IgD-negative memory B cell (primary cell): ENCODE data around the gene ESM1. TPM values are rescaled to one million over a fixed set of nuclear protein-coding genes. Genes with fewer than 3 reads are reported as not detected.

Source experiments
- H3K27ac Mint-ChIP-seq, 3 donors: one replicate each; pipeline ENCODE4 v1.8.0; 2020 to 2022; ENCODE audit warnings: mild to moderate bottlenecking in 3 of 3, mixed read lengths in 3 of 3, moderate library complexity in 1 of 3
- H3K27me3 Mint-ChIP-seq: one replicate; pipeline ENCODE4 v1.8.0; 2021; ENCODE audit warnings: mixed read lengths
- H3K36me3 Mint-ChIP-seq: one replicate; pipeline ENCODE4 v1.8.0; 2020; ENCODE audit warnings: mild to moderate bottlenecking, mixed read lengths
- H3K4me1 Mint-ChIP-seq, 3 donors: one replicate each; pipeline ENCODE4 v1.8.0; 2020 to 2022; ENCODE audit warnings: mixed read lengths in 3 of 3, mild to moderate bottlenecking in 1 of 3
- H3K4me3 Mint-ChIP-seq, 4 donors: one replicate each; pipeline ENCODE4 v1.8.0; 2020 to 2022; ENCODE audit warnings: mild to moderate bottlenecking in 4 of 4, mixed read lengths in 4 of 4, moderate library complexity in 3 of 4
- H3K9me3 Mint-ChIP-seq, 3 donors: one replicate each; pipeline ENCODE4 v1.8.0; 2020 to 2021; ENCODE audit warnings: mixed read lengths in 3 of 3, mild to moderate bottlenecking in 1 of 3
- polyA plus RNA-seq: library from polyadenylated mRNA; unstranded; fragments of 300-500 nt; fragmentation: Illumina TruSeq; gene quantifications from one replicate; pipeline ENCODE4 v1.2.3, GENCODE V29; 2021

ESM1 gene
- polyA plus RNA-seq, 1 donor from 2014 or later: 0.10 TPM

DNA sequence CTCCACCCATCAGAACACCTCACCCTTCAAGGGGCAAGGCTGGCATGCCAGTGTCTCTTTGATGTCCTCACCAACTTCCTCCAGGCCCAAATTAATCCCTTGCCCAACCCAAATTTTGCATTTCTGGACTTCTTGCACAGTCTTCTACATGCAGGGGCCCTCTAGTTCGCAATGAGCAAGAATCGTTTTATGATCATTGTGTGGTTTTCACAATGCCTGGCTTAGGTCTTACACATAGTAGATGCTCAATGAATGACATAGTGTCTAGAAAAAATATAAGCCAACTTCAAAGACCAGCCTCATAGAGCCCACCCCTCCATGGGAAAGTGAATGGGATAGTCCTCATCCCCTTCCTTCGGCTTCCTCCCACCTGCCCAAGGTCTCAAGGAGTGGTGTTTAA, 9.8 kb upstream of the ESM1 start:
- Mint-ChIP-seq H3K4me3 (no peak overlapping the region), H3K27ac (no peak overlapping the region)

DNA sequence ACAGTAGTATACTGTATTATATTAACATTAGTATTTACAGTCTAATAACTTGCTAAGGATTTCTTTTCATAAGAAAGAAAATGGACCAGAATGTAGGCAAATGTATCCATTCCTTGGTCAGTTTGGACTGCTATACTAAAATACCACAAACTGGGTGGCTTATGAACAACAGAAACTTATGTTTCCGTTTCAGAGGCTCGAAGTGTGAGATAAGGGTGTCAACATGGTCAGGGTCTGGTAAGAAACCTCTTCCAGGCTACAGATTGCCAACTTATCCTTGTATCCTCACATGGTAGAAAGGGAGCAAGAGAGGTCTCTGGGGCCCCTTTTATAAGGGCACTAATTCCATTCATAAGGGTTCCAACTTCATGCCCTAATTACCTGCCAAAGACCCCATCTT, 9.2 kb upstream of the ESM1 start:
- H3K4me3 Mint-ChIP-seq: no peak overlapping the region
- H3K4me1 Mint-ChIP-seq: no peaks in the 10 kb centered on the region
- H3K9me3 Mint-ChIP-seq: no peaks in the 10 kb centered on the region
- no peak overlapping the region for H3K27ac Mint-ChIP-seq
- H3K36me3 Mint-ChIP-seq: no peaks in the 10 kb centered on the region
- peaks cover 14% of the 10 kb centered on the region for H3K27me3 Mint-ChIP-seq

More for the DNA sequence above, 9.8 kb upstream of the ESM1 start:
- H3K4me1 Mint-ChIP-seq: no peaks in the 10 kb centered on the region
- H3K9me3 Mint-ChIP-seq: no peaks in the 10 kb centered on the region
- no peaks in the 10 kb centered on the region for H3K36me3 Mint-ChIP-seq
- H3K27me3 Mint-ChIP-seq: peaks cover 16% of the 10 kb centered on the region

DNA sequence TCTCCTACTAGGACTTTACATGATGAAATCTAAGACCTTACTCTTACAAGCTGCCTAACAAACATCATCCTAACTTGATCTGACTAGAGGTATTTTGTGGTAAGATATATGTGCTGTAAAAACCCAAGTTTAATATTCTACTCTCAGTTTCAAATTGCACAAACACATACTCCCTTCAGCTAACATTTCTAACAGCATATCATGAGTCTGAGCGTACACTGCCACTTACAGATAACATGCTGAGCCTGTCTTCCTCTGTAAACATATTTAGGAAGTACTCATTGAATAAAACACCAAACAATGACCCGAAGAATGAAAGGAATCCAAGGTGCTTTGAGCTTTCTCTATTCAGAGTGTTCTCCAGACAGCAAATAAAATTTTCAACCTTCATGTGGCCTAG, 7.9 kb upstream of the ESM1 start:
- peaks cover 9% of the 10 kb centered on the region for H3K27me3 Mint-ChIP-seq
- no peaks in the 10 kb centered on the region for H3K9me3 Mint-ChIP-seq
- no peak overlapping the region for H3K4me3 Mint-ChIP-seq
- no peaks in the 10 kb centered on the region for H3K4me1 Mint-ChIP-seq
- H3K27ac Mint-ChIP-seq: no peak overlapping the region
- no peaks in the 10 kb centered on the region for H3K36me3 Mint-ChIP-seq

DNA sequence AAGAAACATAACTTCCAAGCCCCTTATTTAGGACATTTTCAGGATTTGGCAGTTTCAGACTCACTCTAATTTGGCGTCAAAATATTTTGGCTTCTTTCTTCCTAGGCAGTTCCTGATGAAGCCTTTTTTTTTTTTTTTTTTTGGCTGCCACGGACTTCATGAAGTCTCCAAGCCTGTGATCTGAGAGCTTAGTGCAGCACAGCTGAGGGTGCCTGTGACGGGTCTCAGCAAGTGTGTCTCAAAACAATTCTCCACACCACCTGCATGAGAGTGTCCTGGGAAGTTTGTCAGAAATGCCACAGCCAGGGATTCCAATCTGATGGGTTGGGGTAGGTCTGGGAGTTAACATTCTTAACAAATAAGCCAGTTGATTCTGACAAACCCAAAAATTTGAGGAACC, 6.0 kb upstream of the ESM1 start:
- Mint-ChIP-seq H3K36me3 (peaks cover 2% of the 10 kb centered on the region), H3K4me3 (no peak overlapping the region), H3K27ac (no peak overlapping the region), H3K9me3 (no peaks in the 10 kb centered on the region), H3K4me1 (no peaks in the 10 kb centered on the region), H3K27me3 (peaks cover 9% of the 10 kb centered on the region)

DNA sequence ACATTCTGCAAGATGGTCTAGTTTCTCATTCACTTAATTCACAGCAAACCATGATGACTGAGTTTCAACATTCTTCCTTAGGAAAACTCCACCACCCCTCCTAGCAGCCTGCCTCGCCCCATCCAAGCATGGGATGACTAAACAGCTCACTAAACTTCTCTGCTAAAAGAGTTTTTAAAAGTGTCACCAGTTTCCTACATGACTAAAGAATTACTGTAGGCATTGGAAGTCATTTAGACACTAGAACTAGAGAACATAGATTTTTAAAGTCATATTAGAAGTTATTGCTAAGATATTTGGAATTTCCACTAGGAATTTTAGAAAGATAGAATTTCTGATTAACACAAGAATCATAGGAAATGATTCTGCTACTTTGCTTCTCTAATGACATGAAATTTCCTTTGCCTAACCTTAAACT, 5.5 kb upstream of the ESM1 start:
- Mint-ChIP-seq H3K4me1 (no peaks in the 10 kb centered on the region), H3K27ac (no peak overlapping the region), H3K36me3 (peaks cover 2% of the 10 kb centered on the region), H3K4me3 (no peak overlapping the region), H3K27me3 (peaks cover 11% of the 10 kb centered on the region), H3K9me3 (no peaks in the 10 kb centered on the region)

DNA sequence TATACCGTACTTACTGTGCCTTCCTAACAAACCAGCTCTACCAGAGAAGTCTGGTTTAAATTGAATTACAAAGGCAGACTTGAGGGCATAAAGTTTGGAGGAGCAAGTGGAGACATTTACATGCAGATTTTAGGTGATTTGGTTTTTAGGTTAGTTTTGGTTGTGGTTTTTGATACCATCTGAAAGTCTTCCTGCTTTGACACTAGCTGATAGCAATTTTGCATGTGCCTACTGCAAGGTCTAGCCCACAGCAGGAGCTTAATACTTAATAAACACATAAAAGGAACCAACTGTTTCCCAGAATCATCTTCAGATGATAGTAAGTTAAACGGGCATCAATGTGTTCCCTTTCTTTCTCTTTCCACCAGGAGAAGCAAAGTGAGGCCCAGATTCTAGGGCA, 3.4 kb upstream of the ESM1 start:
- Mint-ChIP-seq H3K27ac (no peak overlapping the region), H3K4me1 (no peaks in the 10 kb centered on the region), H3K27me3 (peaks cover 14% of the 10 kb centered on the region), H3K36me3 (peaks cover 2% of the 10 kb centered on the region), H3K9me3 (no peaks in the 10 kb centered on the region), H3K4me3 (no peak overlapping the region)

DNA sequence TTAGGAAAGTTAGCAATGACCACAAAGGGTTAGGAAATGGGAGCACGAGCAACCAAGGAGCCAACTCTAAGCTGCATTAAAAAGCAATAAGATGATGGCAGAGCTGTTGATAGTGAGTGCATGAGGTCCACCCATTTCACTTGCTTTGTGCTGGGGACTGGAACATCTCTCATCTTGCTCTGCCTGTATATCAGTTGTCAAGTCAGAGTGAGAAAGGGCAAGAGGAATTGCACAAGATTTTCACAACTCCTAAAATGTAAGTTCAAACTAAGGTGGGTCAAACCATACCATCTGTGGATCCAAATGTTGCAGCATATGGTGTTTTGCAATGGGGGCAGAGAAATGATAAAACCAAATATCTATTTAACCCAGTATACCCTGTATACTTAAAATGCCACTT, 2.8 kb upstream of the ESM1 start:
- H3K4me1 Mint-ChIP-seq: no peaks in the 10 kb centered on the region

DNA sequence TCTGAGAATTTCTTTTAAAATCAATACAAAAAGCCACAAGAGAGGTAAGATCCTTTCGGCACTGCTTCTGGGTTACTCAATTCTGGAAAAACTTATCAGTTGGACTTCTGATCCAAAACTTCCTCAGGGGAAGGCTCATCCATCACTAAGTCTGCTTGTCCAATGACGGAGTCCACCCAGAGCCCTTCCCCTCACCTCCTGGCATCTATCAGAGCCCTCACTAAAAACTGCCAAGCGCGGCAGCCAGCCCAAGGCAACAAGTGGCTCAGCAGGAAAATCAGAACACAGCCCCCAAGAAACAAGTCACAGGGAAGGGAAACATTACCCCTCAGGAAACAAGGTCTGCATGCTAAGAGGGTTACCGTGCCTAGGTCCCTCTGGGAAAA, 869 bp upstream of the ESM1 start:
- H3K27me3 Mint-ChIP-seq: peaks cover 12% of the 10 kb centered on the region
- no peak overlapping the region for H3K27ac Mint-ChIP-seq
- no peak overlapping the region for H3K4me3 Mint-ChIP-seq
- H3K36me3 Mint-ChIP-seq: peaks cover 2% of the 10 kb centered on the region
- H3K9me3 Mint-ChIP-seq: no peaks in the 10 kb centered on the region
- no peaks in the 10 kb centered on the region for H3K4me1 Mint-ChIP-seq

More for the DNA sequence above, 2.8 kb upstream of the ESM1 start:
- Mint-ChIP-seq H3K27me3 (peaks cover 13% of the 10 kb centered on the region), H3K27ac (no peak overlapping the region), H3K9me3 (no peaks in the 10 kb centered on the region), H3K36me3 (peaks cover 2% of the 10 kb centered on the region), H3K4me3 (no peak overlapping the region)

DNA sequence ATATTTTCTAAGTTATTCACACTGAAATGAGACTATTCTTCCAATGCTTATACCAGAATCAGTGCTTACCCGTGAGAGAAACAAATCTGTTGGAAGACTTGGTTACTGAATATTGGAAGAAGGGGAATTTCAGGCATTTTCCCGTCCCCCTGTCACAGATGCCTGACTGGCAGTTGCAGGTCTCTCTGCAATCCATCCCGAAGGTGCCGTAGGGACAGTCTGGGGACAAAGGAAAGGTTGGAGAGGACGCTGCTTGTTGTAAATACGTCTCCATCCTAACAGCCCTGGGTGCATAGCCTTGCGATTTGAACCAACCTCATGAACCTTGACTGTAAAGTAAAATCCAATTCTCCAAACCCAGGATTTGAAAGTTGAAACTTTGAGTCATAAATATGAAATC, 3.5 kb downstream of the ESM1 start:
- Mint-ChIP-seq H3K4me1 (no peaks in the 10 kb centered on the region), H3K27ac (no peak overlapping the region), H3K36me3 (no peaks in the 10 kb centered on the region), H3K4me3 (no peak overlapping the region), H3K27me3 (peaks cover 14% of the 10 kb centered on the region), H3K9me3 (no peaks in the 10 kb centered on the region)

DNA sequence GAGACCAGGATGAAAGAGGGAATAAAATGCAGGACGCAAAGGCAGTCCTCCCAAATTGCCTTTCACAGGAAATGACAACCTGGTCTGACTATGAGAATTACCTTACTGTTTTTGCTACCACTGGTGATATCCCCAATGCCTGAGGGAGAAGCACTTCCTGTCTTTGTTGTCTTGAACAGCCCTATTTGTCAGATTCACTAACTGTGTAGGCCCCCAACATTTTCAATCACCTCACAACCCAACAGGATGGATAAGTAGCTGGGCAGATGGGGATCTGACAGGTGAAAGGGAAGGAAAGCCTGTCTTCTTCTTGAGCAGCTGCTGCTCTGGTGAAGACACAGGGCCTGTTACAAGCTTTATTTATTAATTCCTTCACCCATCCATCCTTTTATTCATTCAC, 9.7 kb downstream of the ESM1 start:
- Mint-ChIP-seq H3K27me3 (peaks cover 2% of the 10 kb centered on the region), H3K27ac (no peak overlapping the region), H3K36me3 (no peaks in the 10 kb centered on the region), H3K4me3 (no peak overlapping the region), H3K9me3 (no peaks in the 10 kb centered on the region), H3K4me1 (no peaks in the 10 kb centered on the region)

DNA sequence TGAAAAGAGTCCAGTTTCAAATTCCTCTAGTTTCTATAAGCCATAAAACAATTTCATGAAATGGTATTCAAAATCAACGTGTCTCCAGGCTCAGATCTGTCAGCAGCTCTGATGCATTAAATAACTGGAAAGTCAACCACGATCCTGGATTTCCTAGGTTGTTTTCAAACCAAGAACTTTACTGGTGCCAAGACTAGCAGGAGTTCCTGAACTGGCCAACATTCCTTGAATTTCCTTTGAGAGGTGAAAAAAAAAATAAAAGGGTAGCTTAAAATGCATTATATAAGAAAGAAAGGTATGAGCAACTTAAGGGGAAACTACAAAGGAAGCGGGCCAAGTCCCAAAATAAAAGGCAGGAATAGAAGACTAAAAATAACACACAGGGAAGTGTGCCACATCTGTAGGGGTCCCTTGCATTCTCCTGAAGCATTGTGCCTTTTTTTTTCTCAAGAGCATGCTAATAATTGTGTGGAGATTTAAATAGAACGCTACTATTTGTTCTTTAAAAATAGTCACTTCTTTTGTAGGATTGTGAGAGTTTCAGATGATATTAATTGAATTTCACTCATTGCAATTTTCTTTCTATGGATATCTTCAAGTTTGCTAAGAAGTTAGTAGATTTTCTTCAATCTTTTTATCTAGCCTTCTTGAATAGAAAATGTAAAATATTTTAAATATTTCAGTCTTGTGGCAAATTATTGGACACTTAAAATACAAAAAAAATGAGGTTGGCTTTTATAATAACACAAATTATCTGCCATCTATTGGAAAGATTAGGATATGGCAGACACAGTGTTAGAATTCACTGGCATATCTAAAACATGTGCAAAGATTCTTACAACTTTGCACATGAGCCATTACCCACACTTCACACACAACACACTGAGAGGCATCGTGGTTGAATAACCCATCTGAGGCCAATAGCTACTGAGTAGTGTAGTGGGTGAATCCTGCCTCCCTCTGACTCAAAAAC, 15.3 kb downstream of the ESM1 start:
- Mint-ChIP-seq H3K4me1 (no peaks in the 10 kb centered on the region), H3K36me3 (peaks cover 2% of the 10 kb centered on the region), H3K4me3 (no peak overlapping the region), H3K27me3 (peaks cover 8% of the 10 kb centered on the region), H3K9me3 (no peaks in the 10 kb centered on the region), H3K27ac (no peak overlapping the region)

DNA sequence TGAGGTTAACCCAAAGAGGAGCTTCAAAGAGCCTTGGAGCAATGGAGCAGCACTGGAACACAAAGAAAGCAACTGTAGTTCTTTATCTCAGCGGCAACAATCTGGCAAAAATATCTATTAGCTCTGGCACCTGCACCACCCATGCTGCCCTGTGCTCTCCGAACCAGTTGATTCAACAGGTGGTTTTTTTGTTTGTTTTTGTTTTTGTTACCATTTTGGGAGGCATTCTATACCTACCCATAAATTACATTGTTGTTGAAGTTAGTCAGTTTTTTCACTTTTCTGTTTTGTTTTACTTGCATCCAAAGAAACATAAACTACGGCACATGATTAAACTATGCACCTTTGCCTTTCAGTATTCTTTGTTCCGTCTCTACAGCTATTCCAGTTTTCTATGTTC, 16.2 kb downstream of the ESM1 start:
- Mint-ChIP-seq H3K36me3 (peaks cover 2% of the 10 kb centered on the region), H3K27me3 (peaks cover 5% of the 10 kb centered on the region), H3K27ac (no peak overlapping the region), H3K4me1 (no peaks in the 10 kb centered on the region), H3K4me3 (no peak overlapping the region), H3K9me3 (no peaks in the 10 kb centered on the region)

DNA sequence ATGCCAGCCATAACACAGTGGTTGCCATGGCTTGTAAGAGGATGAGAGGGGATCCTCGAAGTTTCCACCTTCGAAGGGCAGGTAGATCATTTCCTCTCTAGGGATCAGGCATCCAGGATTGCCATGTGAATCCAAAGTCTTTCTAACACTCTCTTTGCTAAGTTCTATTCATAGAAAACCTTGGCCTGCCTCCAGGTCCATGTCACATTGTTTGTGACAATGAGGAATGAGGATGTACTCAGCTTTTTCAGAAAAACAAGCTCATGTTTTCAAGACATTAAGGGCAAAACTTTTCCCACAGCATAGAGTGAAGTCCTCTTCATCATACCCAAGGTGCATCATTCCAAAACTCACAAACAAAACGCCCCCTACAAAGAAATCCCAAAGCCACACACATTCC, 19.6 kb downstream of the ESM1 start:
- peaks cover 2% of the 10 kb centered on the region for H3K36me3 Mint-ChIP-seq
- H3K27me3 Mint-ChIP-seq: peaks cover 12% of the 10 kb centered on the region
- H3K9me3 Mint-ChIP-seq: no peaks in the 10 kb centered on the region
- H3K27ac Mint-ChIP-seq: no peak overlapping the region
- no peak overlapping the region for H3K4me3 Mint-ChIP-seq
- H3K4me1 Mint-ChIP-seq: no peaks in the 10 kb centered on the region

DNA sequence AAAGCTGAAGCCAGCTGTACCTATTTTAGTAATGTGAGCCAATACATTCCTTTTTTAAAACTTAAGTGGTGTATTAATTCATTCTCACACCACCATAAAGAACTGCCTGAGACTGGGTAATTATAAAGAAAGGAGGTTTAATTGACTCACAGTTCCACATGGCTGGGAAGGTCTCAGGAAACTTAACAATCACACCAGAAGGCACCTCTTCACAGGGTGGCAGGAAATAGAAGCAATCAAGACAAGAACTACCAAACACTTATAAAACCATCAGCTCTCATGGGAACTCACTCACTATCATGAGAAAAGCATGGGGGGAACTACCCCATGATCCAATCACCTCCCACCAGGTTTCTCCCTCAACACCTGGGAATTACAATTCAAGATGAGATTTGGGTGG, 21.0 kb downstream of the ESM1 start:
- H3K27ac Mint-ChIP-seq: no peak overlapping the region
- no peaks in the 10 kb centered on the region for H3K4me1 Mint-ChIP-seq
- H3K9me3 Mint-ChIP-seq: no peaks in the 10 kb centered on the region
- peaks cover 16% of the 10 kb centered on the region for H3K27me3 Mint-ChIP-seq
- no peak overlapping the region for H3K4me3 Mint-ChIP-seq
- H3K36me3 Mint-ChIP-seq: peaks cover 2% of the 10 kb centered on the region

DNA sequence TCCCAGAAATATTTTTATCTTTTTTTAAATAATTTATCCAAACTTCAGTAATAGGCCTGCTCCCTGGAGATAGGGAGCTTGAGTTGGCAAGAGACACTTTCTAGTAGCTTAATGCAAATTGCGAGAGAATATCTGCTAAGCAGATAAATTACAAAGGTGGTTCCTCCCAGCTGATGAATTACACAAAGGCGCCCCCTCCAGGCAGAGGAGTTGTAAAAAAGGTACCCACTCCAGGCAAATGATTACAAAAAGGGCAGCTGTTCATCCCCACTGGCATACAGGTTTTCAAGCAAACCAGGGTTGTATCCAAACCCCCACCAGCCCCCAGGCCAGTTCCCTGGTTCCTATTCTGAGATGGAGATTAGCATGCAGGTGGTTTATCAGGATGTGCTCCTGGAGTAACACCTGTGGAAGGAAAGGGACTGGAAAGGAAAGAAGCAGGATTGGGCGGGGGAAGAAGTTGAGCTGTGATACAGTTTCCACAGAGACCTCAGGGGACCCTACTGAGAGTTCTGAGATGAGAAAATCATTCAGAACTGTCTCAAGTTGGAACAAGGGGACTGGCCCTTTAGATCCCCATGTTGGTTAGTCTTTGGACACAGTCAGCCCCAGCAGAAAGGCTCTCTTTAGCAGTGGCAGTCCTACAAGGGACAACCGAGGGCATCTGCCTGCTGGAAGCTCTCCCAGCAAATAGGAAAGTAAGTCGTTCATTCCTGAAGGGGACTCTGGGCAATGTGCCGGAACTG, 25.5 kb downstream of the ESM1 start:
- Mint-ChIP-seq H3K4me1 (peaks cover 0 to 1% (median 0%) of the 10 kb centered on the region in 3 donors), H3K36me3 (no peaks in the 10 kb centered on the region), H3K27me3 (peaks cover 19% of the 10 kb centered on the region), H3K27ac (no peak overlapping the region), H3K4me3 (no peak overlapping the region), H3K9me3 (peaks cover 0 to 4% (median 0%) of the 10 kb centered on the region in 3 donors)
